ENCODE measurements around the gene AKIRIN1. TPM values are rescaled to one million over a fixed set of nuclear protein-coding genes. Genes with fewer than 3 reads are reported as not detected.

AKIRIN1 gene, protein sequence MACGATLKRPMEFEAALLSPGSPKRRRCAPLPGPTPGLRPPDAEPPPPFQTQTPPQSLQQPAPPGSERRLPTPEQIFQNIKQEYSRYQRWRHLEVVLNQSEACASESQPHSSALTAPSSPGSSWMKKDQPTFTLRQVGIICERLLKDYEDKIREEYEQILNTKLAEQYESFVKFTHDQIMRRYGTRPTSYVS
- 100 to 1,000 TPM in 1 of 2 donors, 10 to 100 TPM in 1; 55.7 to 108 TPM for total RNA-seq

DNA sequence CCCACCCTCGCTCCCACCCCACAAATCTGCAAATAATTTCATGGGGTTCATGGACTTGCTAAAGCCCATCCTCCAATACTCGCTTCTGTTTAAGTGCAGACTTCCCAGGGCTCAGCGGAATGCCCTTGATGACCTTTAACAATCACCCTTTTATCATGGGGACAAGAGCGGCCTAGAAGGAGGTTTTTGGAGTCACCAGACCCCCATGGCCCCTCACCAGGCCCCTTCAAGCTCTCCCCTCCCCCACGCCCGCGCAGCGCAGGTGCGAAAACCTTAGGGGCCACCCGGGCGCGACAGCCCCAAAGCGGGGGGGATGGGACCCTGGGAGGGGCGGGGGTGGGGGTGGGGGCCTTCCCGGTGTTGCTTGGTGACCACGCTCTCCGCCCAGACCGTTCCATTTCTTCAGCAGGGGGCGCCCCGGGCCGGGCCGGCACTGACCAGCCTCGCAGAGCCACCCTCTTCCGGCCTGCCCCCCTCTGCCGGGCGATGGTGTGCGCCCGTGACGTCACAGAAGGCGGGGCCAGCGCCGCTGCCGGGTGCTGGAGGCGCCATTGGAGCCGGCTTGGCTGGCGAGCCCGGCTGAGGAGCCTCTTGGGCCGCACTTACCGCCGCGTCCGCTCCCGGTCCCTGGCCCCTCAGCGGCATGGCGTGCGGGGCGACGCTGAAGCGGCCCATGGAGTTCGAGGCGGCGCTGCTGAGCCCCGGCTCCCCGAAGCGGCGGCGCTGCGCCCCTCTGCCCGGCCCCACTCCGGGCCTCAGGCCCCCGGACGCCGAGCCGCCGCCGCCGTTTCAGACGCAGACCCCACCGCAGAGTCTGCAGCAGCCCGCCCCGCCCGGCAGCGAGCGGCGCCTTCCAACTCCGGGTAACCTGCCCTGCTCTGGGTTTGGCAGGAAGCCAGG is at the start of gene AKIRIN1:
Gene AKIRIN1, plus strand, starts transcription at position 539 of the 900 bp plus-strand sequence. Its CDS starts 105 bp downstream, at position 644.
- H3K36me3 ChIP-seq: no peaks in the 10 kb centered on the region
- TF ChIP-seq CTCF (IDR thresholded peaks at IDR 0.05) (peak in 3 of 4 experiments; percentile 30 to 60 (median 32)), POLR2AphosphoS5 (IDR thresholded peaks at IDR 0.05) (peak; percentile 93), POLR2A (IDR thresholded peaks at IDR 0.05) (peak; percentile 96)
- H3K27ac ChIP-seq: peak within 1 kb of the TSS; percentile 90 to 95
- no peaks in the 10 kb centered on the region for H3K9me3 ChIP-seq
- DNase-seq (ENCODE audit: low spot score): peak; percentile 97
- H3K27me3 ChIP-seq (replicated peaks; ENCODE audit: insufficient read depth): no peaks in the 10 kb centered on the region
- H3K4me3 ChIP-seq: peak within 1 kb of the TSS; percentile 99 to 100
- peaks cover 6% of the 10 kb centered on the region for H3K4me1 ChIP-seq (replicated peaks)
- WGBS: 2% methylated on average over 31 of the region's 76 CpGs
- intact Hi-C loops (cut with DNase I): loop anchor here (5.0 kb wide), 1 partner anchor 134 kb away; the partner anchor contains the start of gene RRAGC

DNA sequence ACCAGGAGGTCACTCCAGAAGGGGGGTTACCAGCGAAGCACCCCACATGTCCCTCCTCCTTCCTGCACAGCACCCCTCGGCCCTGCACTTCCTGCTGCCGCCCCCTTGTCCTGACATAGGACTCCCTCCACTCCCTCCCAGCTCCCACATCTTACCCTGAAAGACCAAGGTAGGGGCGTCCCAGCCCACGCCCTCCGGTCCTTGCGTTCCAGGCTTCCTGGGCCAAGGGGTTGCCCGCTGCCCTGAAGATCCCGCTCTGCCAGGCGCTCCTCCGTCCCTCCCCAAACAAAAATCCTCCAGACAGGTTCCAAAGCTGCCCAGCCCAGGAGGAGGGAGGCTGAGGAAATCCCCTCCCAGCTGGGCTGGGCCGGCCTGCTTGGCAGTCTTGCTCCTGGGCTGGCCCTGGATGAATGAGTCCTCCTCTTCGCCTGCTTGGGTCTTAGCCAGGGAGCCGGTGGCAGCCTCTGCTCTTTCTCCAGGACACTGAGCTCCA is 49.5 kb upstream of the AKIRIN1 start, which contains the start of gene RHBDL2:
Gene RHBDL2, minus strand, starts transcription at position 304 of the 493 bp plus-strand sequence. CDS start 22,618 bp downstream, outside the sequence.
- intact Hi-C loops (cut with DNase I): no loop called here
- Histone ChIP-seq H3K27ac (peak within 1 kb of the TSS in 1 of 2 donors; percentile 4), H3K36me3 (no peaks in the 10 kb centered on the region), H3K9me3 (no peaks in the 10 kb centered on the region), H3K4me1 (replicated peaks) (no peaks in the 10 kb centered on the region), H3K4me3 (peak within 1 kb of the TSS; percentile 27 to 29), H3K27me3 (replicated peaks; ENCODE audit: insufficient read depth) (no peaks in the 10 kb centered on the region)
- 11% methylated on average over 14 of the region's 14 CpGs for WGBS
- peak; percentile 82 for DNase-seq (ENCODE audit: low spot score)
- peak; percentile 75 for TF ChIP-seq POLR2AphosphoS5 (IDR thresholded peaks at IDR 0.05)
- TF ChIP-seq CTCF (IDR thresholded peaks at IDR 0.05): no peak
- TF ChIP-seq POLR2A (IDR thresholded peaks at IDR 0.05): peak; percentile 39

DNA sequence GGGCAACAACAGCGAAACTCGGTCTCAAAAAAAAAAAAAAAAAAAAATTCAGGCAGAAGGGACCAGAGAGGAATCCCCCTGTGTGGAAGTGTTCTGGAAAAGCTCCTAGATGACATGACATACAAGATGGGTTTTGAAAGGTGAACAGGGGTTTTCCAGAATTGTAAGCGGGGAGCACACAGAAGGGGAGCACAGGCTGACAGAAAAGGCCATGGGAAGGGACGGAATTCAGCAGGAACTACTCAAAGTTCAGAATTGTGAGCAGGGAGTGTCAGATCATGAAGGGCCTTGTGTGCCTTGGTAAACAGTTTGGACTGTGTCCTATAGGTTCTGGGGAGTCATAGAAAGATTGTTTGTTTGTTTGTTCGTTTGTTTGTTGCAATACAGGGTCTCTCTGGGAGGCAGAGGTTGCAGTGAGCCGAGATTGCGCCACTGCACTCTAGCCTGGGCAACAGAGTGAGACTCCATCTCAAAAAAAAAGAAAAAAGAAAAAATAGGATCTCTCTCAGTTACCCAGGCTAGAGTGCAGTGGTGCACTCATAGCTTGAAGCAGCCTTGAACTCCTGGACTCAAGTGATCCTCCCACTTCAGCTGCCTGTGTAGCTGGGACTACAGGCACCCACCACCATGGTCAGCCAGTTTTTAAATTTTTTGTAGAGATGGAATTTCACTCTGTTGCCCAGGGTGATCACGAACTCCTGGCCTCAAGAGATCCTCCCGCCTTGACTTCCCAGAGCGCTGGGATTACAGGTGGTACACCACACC is 48.2 kb upstream of the AKIRIN1 start:
- TF ChIP-seq CTCF (IDR thresholded peaks at IDR 0.05) (no peak), POLR2A (IDR thresholded peaks at IDR 0.05) (no peak), POLR2AphosphoS5 (IDR thresholded peaks at IDR 0.05) (no peak)
- no peaks in the 10 kb centered on the region for H3K36me3 ChIP-seq
- intact Hi-C loops (cut with DNase I): no loop called here
- H3K4me1 ChIP-seq (replicated peaks): no peaks in the 10 kb centered on the region
- H3K27me3 ChIP-seq (replicated peaks; ENCODE audit: insufficient read depth): no peaks in the 10 kb centered on the region
- no peak overlapping the region for H3K27ac ChIP-seq
- H3K9me3 ChIP-seq: no peaks in the 10 kb centered on the region
- no peak overlapping the region for H3K4me3 ChIP-seq
- 96% methylated on average over 10 of the region's 10 CpGs for WGBS
- no peak for DNase-seq (ENCODE audit: low spot score)

- Histone ChIP-seq H3K4me3 (no peak overlapping the region), H3K36me3 (no peaks in the 10 kb centered on the region), H3K27me3 (replicated peaks; ENCODE audit: insufficient read depth) (no peaks in the 10 kb centered on the region), H3K4me1 (replicated peaks) (no peaks in the 10 kb centered on the region), H3K27ac (no peak overlapping the region), H3K9me3 (no peaks in the 10 kb centered on the region)
- WGBS: 90% methylated on average over 4 of the region's 4 CpGs
- no peak for TF ChIP-seq POLR2A (IDR thresholded peaks at IDR 0.05)
- TF ChIP-seq POLR2AphosphoS5 (IDR thresholded peaks at IDR 0.05): no peak
- TF ChIP-seq CTCF (IDR thresholded peaks at IDR 0.05): no peak
- intact Hi-C loops (cut with DNase I): no loop called here
- no peak for DNase-seq (ENCODE audit: low spot score)
Measured at GRCh38 chr1:38944547-38944946, 46.5 kb upstream of the AKIRIN1 start.

Measured in prostate gland (tissue), 2 donors.